Measurements from ENCODE around the gene GBE1. TPM values are rescaled to one million over a fixed set of nuclear protein-coding genes. Genes with fewer than 3 reads are reported as not detected.

GBE1 gene
- polyA plus RNA-seq, 1 experiment, result 37.0 TPM

DNA sequence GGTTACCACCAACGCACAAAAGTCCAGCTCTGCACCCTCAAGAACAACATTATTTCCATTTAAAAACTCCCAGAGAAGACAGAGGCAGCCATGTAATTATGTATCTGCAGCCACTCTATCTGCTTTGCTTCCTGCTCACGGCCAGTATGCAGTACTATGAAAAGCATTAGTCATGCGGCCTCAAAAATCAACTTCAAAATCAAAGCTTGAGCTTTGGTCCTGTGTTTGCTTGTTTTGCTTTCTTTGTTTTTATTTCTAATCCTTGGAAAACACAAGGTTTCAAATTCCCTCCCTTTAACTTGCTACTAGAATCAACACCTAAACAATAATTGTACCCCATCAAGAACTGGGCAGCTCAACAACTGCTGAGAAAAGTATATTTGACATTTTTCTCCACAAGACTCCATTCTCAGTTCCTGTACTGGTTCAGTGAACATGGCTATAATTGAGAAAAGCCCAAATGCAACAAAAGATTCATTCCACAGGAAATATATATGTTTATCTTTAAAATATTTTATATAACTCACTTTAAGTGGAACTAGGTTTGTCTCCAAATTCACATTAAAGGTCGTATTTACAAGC, 37.6 kb downstream of the GBE1 start:
- ChIA-PET POLR2A (no interaction called here), CTCF (interaction anchor here (0.8 to 1.5 kb wide), 3 partner anchors 9 to 30 kb away, joined by 3 to 4 read pairs (median 3); no protein-coding TSS in a partner anchor)
- DNase-seq (ENCODE audit: low read depth), result no peak
- H3K36me3 ChIP-seq (ENCODE audit: control insufficient read depth, insufficient read depth, low read length), result no peaks in the 10 kb centered on the region
- no peak overlapping the region for H3K4me3 ChIP-seq (ENCODE audit: low read depth, low read length)
- TF ChIP-seq, protein P1, sequence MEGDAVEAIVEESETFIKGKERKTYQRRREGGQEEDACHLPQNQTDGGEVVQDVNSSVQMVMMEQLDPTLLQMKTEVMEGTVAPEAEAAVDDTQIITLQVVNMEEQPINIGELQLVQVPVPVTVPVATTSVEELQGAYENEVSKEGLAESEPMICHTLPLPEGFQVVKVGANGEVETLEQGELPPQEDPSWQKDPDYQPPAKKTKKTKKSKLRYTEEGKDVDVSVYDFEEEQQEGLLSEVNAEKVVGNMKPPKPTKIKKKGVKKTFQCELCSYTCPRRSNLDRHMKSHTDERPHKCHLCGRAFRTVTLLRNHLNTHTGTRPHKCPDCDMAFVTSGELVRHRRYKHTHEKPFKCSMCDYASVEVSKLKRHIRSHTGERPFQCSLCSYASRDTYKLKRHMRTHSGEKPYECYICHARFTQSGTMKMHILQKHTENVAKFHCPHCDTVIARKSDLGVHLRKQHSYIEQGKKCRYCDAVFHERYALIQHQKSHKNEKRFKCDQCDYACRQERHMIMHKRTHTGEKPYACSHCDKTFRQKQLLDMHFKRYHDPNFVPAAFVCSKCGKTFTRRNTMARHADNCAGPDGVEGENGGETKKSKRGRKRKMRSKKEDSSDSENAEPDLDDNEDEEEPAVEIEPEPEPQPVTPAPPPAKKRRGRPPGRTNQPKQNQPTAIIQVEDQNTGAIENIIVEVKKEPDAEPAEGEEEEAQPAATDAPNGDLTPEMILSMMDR (IDR thresholded peaks at IDR 0.05; ENCODE audit: insufficient read depth, low read depth, low read length), result no peak
- no peaks in the 10 kb centered on the region for H3K27me3 ChIP-seq (ENCODE audit: control insufficient read depth, insufficient read depth, low read length)

DNA sequence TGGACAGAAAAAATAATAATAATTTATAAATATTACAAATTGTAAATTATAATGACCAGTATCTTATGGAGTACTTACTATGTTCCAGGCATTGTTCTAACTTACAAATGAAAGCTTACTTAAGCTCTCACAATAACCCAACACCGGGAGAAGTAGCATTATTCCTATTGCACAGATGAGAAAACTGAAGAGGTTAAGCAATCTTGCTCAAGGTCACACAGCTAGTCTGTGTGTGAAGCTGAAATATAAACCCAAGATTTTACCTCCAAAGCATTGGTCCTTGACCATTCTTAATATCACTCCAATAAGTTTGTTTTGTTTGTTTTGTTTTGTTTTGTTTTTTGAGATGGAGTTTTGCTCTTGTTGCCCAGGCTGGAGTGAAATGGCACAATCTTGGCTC, 43.1 kb downstream of the GBE1 start:
- Histone ChIP-seq H3K4me3 (ENCODE audit: low read depth, low read length) (no peak overlapping the region), H3K27me3 (ENCODE audit: control insufficient read depth, insufficient read depth, low read length) (no peaks in the 10 kb centered on the region), H3K36me3 (ENCODE audit: control insufficient read depth, insufficient read depth, low read length) (no peaks in the 10 kb centered on the region)
- DNase-seq (ENCODE audit: low read depth), result no peak
- TF ChIP-seq, protein P1 (IDR thresholded peaks at IDR 0.05; ENCODE audit: insufficient read depth, low read depth, low read length), result no peak
- POLR2A ChIA-PET, result no interaction called here
- CTCF ChIA-PET, result no interaction called here

DNA sequence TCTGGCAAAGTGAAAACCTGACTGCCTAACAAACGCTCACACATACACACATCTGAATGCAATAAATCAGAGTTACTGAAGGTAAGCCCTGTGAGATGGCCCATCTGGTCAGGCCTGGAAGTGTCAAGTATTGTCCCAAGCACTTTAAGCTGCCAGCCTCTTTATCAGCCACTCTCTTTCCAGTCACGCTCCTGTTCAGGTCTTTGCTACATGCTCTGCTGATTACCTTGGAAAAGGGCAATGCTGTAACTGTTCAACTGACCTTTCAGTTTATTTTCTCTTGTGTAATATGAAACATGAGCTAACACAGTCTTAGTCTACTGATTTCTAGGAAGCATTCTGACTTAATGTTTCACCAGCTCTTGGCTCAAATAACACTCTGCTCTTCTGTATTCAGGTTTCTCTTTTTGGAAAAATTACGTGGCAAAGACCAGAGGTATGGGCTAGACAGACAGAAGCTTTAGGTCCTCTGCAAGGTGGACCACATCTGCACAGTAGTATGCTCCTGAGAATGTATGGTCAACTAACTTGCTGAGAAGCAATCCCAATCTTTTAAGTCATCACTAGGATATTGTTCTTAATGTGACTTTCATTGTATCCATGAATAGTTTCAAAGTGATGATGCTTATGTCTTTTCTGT, 44.5 kb downstream of the GBE1 start:
- H3K27me3 ChIP-seq (ENCODE audit: control insufficient read depth, insufficient read depth, low read length), result no peaks in the 10 kb centered on the region
- TF ChIP-seq, protein P1 (IDR thresholded peaks at IDR 0.05; ENCODE audit: insufficient read depth, low read depth, low read length), result no peak
- CTCF ChIA-PET, result interaction anchor here (0.8 kb wide), 1 partner anchor 9 kb away, joined by 3 read pairs; no protein-coding TSS in a partner anchor
- POLR2A ChIA-PET, result interaction anchor here (0.8 kb wide), 1 partner anchor 12 kb away, joined by 26 read pairs; no protein-coding TSS in a partner anchor
- H3K4me3 ChIP-seq (ENCODE audit: low read depth, low read length), result no peak overlapping the region
- no peak for DNase-seq (ENCODE audit: low read depth)
- H3K36me3 ChIP-seq (ENCODE audit: control insufficient read depth, insufficient read depth, low read length), result no peaks in the 10 kb centered on the region

DNA sequence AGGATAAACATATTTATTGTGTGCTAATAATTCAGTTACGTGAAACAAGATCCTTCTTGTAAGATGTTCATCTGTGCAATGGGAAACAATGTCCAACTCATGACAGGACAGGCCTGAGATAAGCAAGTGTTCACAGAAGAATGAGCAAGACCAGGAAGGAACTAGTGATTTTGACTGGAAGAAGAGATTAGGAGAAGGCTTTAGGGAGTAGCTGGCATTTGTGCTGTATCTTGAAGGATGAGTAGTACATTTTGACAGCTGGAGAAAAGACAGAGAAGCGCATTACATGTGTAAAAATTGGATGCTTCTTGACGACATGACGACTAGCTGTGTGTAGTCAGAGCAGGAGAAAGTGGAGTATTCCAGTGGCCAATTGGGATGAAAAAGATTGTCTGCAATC, 48.4 kb downstream of the GBE1 start:
- TF ChIP-seq, protein P1 (IDR thresholded peaks at IDR 0.05; ENCODE audit: insufficient read depth, low read depth, low read length), result no peak
- no peak for DNase-seq (ENCODE audit: low read depth)
- ChIA-PET CTCF (no interaction called here), POLR2A (no interaction called here)
- Histone ChIP-seq H3K36me3 (ENCODE audit: control insufficient read depth, insufficient read depth, low read length) (no peaks in the 10 kb centered on the region), H3K4me3 (ENCODE audit: low read depth, low read length) (no peak overlapping the region), H3K27me3 (ENCODE audit: control insufficient read depth, insufficient read depth, low read length) (no peaks in the 10 kb centered on the region)

DNA sequence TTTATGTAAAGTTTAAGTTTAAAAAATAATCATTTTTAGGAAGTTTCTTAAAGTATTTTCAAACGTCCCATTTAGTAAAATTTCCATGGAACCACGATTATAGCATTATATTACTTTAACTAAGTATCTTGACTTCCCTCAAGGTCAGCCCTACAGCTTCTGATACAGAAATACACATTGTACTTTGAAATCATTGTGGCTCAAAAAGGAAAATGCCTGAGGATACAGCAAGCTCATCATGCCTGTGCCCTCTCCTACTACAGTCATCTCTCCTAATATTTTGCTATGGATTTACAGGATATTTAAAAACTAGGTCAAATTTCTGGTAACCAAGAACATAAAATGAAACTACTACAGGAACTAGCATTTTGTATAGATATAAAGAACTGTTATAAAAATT, 51.8 kb downstream of the GBE1 start:
- ChIA-PET POLR2A (interaction anchor here (0.6 kb wide), 1 partner anchor 13 kb away, joined by 5 read pairs; no protein-coding TSS in a partner anchor), CTCF (no interaction called here)
- no peaks in the 10 kb centered on the region for H3K27me3 ChIP-seq (ENCODE audit: control insufficient read depth, insufficient read depth, low read length)
- DNase-seq (ENCODE audit: low read depth), result no peak
- H3K36me3 ChIP-seq (ENCODE audit: control insufficient read depth, insufficient read depth, low read length), result no peaks in the 10 kb centered on the region
- TF ChIP-seq, protein P1 (IDR thresholded peaks at IDR 0.05; ENCODE audit: insufficient read depth, low read depth, low read length), result no peak
- H3K4me3 ChIP-seq (ENCODE audit: low read depth, low read length), result no peak overlapping the region
